Endometrial microvascular endothelial cells (primary cell): ENCODE results near the gene PHRF1. TPM values are rescaled to one million over a fixed set of nuclear protein-coding genes. Genes with fewer than 3 reads are reported as not detected.

Experiments
- in situ Hi-C: cut with HindIII; loops from 2 replicates; pipeline ENCODE4 v1.10.0; 2017; ENCODE audit warnings: low sequenced_read_pairs, low pct_unique_long_range_greater_than_20kb; ENCODE audit errors: inconsistent ontology term
- total RNA-seq: library from RNA; depleted of rRNA; stranded (reverse); fragments of >200 nt; gene quantifications from one replicate; pipeline ENCODE4 v1.2.3, GENCODE V29; 2015; ENCODE audit errors: inconsistent ontology term

The PHRF1 gene
- total RNA-seq, 1 donor from 2014 or later: 15.8 TPM

DNA sequence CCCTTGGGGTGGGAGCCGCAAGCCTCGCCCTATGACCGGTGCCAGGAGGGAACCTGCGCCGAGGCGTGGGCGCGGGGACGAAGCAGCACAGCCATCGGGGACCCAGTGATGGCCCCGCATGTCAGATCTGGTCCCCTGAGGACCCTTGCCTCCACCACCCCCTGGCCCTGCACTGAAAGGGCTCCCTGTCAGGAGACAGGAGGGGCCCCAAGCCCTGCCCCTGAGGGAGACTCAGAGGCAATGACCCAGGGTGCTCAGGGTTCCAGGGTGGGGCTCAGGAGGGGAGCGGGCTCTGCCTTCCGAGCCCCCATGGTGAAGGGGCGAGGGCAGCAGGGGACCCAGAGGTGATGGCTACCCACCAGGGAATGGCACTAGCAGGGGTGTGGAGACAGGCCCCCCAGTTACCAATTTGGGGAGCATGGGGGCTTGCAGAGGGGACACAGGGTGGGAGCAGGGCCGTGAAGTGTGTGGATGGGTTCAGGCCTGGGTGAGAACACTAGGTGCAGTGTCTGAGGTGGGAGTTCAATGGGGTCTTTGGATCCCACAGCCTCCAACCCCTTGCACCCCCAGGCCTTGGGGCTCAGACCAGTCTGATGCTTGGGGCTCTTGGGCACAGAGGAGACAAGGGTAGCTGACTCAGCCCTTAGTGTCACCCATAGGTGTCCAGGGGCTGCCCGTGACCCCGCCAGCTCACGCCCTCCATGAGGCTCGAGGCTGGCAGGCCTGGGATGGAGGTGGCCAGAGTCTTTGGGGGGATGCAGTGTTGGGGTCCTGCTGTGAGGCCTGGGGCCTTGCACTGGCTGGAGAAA lies 38.4 kb upstream of the PHRF1 start:
- in situ Hi-C loops: no loop called here

DNA sequence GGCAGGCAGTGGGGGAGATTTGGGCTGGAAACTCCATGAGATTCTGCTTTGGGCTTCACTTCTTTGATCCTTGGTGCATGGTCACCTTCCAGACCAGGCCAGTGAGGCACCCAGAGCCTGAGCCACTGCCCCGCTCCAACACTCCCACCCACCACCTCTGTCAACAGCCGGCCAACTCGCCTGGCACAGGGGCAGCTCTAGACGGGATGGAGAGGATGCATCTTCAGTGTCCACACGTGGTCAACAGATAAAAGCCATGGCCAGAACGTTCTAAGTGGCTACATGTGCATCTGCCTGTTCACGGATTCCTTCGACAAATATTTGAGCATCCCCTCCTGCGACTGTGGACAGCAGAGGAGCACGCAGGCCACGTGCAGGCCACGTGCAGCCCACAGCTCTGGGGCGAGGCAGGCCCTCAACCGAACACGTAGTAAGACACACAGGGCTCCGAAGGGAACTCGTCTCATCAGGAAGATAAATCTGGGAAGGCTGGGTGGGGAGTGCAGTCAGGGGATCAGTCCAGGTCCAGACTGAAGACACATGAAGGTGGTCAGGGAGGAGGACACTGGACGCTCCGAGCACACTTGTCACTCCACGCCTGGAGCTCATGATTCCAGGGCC lies 37.7 kb upstream of the PHRF1 start:
- in situ Hi-C loops: no loop called here

DNA sequence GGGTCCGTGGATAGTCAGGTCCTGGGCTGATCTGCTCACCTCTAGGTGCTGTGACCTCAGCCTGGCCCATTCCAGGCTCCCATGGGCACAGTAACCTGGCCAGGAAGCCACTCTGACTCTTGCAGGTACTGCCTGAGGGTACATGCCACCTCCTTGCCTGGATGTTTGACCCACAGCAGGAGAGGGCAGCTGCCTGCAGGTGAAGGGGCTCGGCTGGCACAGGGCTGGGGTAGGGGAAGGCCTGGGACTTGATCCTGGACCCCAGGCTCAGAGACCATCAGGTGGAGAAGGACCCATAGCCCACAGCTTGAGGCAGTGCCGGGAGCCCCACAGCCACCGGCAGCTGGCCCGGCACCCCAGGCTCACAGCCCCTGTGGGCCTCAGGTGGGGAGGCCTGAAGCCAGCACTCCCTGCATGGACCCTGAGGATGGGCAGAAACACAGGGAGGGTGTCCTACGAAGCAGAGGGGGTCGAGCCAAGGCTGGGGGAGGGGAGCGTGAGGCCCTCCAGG lies 36.2 kb upstream of the PHRF1 start:
- in situ Hi-C loops: no loop called here

DNA sequence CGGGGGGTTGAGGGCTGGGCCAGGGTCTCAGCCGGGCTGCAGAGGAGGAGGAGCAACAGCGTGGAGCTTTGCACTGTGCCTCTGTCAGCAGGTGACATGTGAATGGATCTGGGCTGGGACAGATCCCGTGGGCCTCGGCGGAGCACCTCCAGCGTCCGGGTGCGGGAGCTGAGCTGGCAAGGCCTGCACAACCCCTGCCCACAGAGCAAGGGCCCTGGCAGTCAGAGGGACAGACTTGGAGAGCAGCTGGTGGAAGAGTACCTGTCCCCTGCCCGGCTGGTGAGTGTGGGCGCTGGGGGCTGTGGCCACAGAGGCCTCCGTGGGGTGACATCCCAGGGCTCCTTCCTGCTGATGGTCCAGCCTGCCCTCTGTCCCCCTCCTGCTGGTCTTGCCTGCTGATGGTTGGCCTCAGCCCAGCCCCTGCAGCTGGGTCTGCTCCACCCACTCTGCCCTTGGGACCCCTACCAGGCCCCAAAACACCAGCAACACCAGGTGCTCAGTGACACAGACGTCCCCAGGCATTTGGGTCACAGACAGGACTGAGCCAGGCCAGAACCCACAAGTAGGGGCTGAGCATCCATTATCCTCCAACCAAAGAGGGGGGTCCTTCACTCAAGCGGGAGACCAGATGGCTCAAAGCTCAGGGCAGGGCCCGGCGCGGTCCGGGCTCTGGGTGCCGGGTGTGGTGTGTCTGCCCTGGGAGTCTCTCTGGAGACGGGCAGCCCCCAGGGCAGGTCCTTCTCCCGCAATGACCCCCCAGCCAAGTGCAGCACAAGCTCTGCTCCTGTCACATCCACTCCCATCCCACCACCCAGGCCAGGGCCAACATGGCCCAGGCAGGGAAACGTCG lies 35.5 kb upstream of the PHRF1 start:
- in situ Hi-C loops: no loop called here

DNA sequence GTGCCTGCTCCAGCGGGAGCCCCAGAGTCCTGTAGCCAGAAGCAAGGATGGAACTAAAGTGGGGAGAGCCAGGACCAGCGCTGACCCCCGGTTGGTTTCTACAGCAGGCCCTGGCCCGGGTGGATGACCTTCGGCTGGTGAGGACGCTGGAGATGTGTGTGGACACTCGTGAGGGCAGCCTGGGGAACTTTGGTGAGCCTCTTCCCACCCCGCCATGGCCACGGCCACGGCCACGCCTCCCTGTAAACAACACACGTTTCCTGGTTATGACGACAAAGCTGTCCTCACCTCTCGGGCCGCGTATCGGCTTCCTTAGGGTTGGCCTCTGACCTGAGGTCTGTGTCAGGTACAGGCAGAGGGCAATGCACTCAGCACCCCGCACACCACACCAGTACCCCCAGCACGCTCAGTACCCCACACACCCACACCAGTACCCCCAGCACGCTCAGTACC lies 34.8 kb upstream of the PHRF1 start:
- in situ Hi-C loops: no loop called here

DNA sequence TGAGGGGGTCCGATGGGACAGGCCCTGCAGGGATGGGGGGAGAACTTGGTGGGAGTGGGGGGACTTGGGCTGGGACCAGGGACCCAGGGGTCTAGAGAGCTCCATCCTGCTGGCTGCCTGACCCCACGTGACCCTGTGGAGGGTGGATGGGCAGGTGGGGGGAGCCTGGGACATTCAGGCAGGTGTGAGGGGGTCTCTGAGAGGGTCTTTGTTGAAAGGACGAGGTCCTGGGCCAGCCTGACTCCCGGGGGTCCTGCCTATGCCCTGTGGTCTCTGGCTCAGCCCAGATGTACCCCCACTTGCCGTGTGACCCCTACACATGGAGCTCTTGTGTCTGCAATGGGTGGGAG lies 31.5 kb upstream of the PHRF1 start:
- in situ Hi-C loops: no loop called here

DNA sequence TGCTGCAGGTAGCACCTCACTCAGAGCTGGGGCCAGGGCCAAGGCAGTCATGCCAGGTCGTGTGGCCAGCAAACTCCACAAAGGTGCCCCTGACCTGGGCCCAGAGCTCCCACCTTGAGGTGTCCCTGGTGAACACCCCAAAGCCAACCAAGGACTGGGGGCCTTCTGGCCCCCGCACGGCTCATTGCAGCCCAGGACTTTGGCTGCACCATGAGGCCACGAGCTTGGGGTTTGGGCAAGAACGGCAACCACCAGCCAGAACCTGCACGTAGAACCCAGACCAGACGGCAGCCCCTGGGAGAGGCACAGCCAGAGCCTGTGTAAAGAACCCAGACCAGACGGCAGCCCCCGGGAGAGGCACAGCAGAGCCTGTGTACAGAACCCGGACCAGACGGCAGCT lies 31.1 kb upstream of the PHRF1 start:
- in situ Hi-C loops: no loop called here

DNA sequence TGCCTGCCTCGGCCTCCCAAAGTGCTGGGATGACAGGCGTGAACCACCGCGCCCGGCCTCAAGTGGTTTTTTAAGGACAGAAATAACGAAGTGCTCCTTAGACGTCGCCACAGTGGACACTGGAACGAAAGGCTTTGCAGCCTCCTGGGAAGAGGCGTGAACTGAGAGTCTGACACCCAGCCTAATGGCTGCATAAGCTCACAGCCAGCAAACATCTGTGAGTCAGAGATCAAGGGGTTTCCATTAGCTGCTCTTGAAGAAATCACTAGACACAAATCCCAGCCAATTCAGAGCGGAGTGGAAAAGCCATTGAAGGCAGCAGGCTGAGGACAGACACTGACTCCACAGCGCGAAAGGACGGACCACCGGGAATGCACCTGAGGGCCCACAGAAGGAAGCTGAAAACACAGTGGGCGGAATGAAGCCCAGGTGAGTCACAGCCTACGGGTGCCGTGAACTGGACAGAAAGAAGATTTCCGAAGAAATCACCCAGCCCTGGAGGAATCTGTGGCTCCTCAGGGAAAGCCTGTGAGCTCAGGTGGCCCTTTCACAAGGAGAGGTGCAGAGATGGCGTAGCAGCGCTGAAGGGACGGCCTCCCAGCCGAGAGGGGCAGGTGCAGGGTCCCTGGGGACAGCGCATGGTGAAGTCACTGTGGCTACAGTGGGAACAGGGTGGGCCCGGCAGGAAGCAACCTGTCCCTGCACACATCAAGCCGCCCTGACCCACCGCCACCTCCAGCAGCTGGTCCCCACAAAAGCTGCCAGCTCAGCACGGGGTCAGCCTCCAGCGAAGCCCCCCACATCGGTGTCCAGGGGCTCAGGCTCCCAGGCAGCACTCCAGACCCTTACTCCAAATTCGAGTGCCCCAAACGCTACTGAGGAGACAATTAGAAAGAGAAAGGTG lies 27.3 kb upstream of the PHRF1 start:
- in situ Hi-C loops: no loop called here

DNA sequence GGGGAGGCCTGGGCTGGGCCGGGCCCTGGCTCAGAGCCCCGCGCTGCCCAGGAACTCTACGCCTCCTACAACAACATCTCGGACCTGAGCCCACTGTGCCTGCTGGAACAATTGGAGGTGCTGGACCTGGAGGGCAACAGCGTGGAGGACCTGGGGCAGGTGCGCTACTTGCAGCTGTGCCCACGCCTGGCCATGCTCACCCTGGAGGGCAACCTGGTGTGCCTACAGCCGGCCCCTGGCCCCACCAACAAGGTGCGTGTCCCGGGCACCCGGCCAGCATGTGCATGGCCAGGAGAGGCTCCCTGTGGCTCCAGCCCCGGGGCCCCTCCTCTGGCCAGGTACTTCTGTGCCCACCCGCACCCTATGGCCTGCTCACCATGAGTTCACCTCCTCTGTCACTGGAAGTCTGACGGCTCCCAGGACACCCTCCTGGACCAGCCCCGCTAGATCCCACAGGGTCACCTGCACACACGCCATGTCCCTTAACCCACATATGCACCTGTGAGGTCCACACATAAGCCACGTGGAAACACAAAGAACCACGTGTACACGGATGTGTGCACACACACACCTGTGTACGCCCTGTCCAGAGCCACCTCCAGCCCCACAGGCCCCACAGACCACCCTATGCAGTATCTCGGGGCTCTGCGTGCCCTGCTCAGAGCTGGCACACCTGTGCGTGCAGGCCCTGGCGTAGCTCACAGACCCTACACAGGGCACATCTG lies 26.1 kb upstream of the PHRF1 start:
- in situ Hi-C loops: no loop called here

DNA sequence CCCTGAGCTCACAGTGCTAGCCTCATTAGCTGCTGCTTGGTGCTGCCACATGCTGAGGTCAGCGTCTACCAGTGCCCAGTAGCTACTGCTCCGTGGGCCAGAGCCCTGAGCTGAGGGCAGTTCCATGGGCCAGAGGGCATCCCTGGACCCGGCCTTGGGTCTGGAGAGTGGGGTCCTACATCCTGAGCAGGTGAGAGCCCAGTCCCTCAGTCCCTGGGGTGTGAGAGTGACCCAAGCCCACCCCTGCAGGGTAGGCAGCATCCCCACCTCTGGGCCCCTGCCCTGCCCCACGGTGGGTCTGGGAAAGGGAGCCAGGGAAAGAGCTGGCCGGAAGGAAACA lies 25.6 kb upstream of the PHRF1 start:
- in situ Hi-C loops: no loop called here

DNA sequence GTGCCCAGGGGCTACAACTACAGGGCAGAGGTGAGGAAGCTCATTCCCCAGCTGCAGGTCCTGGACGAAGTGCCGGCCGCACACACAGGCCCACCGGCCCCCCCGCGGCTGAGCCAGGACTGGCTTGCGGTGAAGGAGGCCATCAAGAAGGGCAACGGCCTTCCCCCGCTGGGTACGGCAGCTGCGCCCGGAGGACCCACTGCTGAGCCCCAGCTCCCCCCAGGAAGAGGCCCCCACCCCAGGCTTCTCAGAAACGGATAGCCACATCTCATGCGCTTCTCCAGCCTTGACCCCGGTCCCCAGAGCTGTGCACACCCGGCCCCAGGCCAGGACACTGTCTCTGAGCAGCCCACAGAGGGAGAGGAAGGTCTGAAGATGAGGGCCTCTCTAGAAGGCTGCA lies 25.1 kb upstream of the PHRF1 start:
- in situ Hi-C loops: no loop called here

DNA sequence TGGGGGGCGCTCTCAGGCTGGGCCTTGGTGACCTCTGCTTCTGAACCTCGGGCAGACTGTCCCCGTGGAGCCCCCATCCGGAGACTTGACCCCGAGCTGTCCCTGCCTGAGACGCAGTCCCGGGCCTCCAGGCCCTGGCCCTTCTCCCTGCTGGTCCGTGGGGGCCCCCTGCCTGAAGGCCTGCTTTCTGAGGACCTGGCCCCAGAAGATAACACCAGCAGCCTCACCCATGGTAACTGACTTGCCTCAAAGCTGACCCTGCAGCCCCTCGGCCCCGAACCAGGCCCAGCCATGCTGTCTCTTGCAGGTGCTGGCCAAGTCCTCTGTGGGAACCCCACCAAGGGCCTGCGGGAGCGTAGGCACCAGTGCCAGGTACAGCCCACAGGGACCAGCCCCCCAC lies 24.7 kb upstream of the PHRF1 start:
- in situ Hi-C loops: no loop called here

DNA sequence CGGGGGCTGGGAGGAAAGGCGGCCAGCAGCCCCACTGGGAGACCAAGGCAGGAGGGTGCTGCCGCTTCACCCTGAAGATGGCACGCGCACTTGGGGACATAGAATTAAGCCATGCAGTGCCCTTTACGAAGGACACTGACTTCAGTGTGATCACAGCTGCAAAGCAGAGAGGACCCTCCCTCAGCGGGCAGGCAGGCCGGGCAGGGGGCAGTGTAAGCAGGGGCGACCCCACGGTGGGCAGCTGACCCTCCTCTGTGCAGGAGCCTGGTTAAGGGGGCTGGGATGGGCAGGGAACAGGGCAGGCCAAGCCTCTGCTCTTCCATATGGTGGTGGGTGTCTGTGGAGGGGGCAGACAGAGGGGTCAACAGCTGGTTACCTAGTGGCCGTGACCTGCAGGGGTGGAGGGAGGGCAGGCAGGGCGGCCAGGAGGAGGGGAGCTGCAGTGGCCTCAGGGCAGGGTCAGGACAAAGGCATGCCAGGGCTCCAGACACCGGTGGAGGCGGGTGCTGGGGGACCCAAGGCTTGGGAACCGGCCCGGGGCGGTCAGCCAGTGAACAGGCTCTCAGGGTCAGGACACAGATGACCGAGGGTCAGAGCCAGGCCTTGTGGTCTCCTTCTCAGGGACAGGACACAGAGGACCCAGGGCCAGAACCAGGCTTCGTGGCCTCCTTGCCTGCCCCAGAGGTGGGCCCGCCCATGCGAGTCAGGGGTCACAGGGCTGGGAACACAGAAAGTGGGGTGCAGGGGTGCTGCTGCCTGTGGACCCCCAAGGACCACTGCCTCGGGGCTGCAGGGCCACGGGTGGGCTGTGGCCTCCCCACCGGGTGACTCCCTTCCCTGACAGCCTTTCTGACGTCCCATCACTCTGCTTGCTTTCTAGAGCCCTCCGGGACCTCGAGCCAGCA lies 22.9 kb upstream of the PHRF1 start:
- in situ Hi-C loops: no loop called here

DNA sequence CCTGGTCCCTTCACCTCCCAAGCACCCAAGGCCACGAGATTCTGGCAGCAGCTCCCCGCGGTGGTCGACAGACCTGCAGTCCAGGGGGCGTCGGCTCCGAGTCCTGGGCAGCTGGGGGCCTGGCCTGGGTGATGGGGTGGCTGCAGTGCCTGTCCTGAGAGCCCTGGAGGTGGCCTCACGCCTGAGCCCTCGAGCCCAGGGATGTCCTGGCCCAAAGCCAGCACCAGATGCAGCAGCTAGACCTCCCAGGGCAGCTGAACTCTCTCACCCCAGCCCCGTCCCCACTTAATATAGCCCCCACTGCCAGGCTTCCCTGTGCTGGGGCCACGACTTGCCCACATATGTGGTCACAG lies 22.3 kb upstream of the PHRF1 start:
- in situ Hi-C loops: no loop called here

DNA sequence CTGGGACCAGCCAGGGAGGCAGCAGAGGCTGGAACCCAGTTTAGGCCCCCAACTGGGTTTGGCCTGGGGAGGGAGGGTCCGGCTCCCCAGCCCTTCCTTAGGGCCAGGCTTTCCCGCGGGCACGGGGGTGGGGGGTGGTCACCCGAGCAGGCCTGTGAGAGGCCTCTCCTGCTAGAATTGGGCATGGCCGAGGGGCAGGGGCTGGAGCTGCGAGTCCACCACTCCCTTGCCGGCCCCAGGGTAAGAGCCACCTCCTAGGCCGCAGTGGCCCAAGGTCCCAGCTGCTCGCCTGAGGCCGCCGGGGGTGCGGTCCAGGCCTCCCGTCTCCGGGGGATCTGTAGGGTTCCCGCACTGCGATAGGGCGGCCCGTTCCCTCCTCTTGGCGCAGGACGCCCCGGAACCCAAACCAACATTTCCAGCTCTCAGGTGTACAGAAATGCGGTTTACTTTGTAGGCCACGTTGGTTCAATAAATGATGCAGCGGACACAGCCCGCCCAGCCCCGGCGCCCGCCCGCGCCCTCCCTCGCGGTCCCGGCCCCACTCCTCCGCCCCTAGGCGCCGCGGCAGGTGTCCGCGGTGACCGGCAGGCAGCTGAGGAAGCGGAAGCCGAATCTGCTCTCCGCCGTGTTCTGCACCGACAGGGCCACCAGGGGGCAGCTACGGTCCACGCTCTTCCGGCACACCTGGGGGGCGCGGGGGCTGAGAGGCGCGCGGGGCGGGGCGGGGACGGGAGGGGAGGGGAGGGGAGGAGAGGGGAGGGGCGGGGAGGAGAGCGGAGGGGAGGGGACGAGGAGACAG lies 21.6 kb upstream of the PHRF1 start:
- in situ Hi-C loops: no loop called here

DNA sequence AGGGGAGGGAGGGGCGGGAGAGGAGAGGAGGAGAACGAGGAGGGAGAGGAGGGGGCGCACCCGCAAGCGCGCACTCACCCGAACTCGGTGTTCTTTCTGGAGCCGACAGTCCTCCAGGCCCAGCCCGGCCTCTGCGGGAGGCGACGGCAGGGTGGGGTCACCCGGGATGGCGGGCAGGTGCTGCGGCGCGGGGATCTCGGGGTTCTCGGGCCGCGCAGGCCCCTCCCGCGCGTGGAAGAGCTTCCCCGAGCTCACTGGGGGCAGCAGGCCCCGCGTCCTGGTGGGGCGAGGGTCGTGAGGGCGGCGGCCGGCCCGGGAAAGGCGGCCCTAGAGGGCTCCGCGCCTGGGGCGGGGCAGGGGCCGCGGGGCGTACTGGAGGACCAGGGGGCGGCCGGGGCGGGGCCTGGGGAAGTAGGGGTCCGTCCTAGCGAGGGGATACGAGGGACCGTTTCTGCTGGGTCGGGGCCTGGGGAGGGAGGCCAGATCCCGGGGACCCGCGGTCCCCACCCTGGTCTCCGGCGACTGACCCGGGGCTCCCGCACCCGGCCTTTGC lies 21.0 kb upstream of the PHRF1 start:
- in situ Hi-C loops: no loop called here
